Cardiac fibroblast (primary cell): ENCODE measurements around the gene RBM18.

Experiments
- DNase-seq, 2 donors: peaks; one replicate each; pipeline versions ENCODE4 v3.0.0 to v3.0.0-alpha.2; 2010; ENCODE audit warnings: low read depth in 2 of 2
- H3K4me3 ChIP-seq, 2 donors: replicated peaks in 1 of 2; 1 replicate in 1 of 2; 2 replicates in 1 of 2; pipeline ENCODE4 v1.5.1; 2011; ENCODE audit warnings: low read depth in 2 of 2, low read length in 2 of 2, mild to moderate bottlenecking in 2 of 2, moderate library complexity in 1 of 2
- CTCF ChIP-seq: IDR thresholded peaks from one replicate; pipeline ENCODE4 v1.5.1; 2011; ENCODE audit warnings: low read depth, mild to moderate bottlenecking, low read length, inconsistent platforms

The RBM18 gene

GRCh38 chr9:122190597-122191381, 73.9 kb downstream of the RBM18 start:
- DNase-seq: peak in 1 of 2 donors; percentile 20
- no peak overlapping the region for H3K4me3 ChIP-seq
- no peak for TF ChIP-seq CTCF

- no peak for TF ChIP-seq CTCF
- DNase-seq: no peak
- H3K4me3 ChIP-seq: no peak overlapping the region
These were observed 76.3 kb downstream of the RBM18 start for GRCh38 chr9:122188369-122188768.
